Inferior parietal cortex (tissue), 1 donor: ENCODE results near the gene AQP12B.

Experiments
- DNase-seq: peaks from one replicate; pipeline ENCODE4 v3.0.0-alpha.2; 2016; ENCODE audit errors: extremely low spot score

Gene AQP12B

GRCh38 chr2:240647503-240648154, 35.1 kb downstream of the AQP12B start:
- no peak for DNase-seq

GRCh38 chr2:240646900-240647502, 35.7 kb downstream of the AQP12B start:
- no peak for DNase-seq

GRCh38 chr2:240646176-240646899, 36.3 kb downstream of the AQP12B start:
- no peak for DNase-seq

DNA sequence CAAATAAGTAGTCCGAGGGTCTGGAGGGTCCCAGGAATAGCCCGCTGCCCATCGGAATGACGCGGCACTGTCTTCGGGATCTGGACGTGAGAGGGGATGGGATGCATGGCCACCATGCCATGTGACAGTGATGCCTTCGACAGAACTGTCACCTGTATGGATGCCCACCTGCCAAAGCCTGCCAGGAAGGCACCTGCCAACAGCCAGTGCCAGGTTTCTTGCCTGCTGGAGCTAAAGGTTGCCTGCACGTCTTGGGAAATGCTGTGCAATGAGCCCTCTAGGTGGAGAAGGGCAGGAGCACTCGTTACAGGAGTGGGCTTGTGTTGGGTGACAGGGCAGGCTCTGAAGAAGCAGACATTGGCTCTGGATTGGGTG, 36.9 kb downstream of the AQP12B start:
- no peak for DNase-seq

DNA sequence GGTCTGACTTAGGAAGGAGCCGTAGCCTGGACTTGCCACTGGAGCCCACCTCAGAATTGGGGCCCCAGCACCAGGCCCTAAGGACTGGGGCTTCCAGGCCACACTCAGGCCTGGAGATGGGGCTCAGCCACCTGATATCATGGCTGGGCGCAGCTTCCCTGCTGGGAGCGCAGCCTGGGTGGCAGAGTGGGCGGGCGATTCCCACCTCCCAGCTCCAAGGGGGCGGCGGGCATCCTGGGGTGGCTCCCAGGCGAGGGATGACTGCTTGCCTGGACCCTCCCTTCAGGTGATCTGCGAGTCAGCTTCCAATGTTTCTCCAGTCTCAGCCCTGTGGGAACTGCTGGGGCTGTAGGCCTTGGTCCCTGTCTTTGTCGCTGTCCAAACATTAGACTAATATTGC, 37.3 kb downstream of the AQP12B start:
- no peak for DNase-seq

DNA sequence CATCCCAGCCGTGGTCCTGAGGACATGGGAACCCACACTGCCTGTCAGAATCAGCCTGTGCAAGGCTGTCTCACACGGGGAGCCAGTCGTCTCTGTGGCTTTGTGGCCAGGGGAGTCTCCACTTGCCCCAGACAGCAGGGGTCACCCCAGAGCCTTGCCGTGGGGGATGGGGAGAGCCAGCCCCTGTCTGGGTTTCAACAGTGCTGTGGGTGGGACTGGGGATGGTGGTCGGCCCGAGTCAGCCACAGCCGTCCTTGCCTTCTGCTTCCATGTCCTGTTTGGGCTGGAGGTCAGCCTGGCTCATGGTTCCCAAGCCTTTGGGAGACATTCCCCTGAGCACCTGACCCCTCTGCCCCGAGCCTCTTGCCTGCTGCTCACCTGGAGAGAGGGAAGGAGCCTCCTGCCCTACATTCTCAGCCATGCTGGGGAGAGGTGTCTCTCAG, 37.8 kb downstream of the AQP12B start:
- no peak for DNase-seq

DNA sequence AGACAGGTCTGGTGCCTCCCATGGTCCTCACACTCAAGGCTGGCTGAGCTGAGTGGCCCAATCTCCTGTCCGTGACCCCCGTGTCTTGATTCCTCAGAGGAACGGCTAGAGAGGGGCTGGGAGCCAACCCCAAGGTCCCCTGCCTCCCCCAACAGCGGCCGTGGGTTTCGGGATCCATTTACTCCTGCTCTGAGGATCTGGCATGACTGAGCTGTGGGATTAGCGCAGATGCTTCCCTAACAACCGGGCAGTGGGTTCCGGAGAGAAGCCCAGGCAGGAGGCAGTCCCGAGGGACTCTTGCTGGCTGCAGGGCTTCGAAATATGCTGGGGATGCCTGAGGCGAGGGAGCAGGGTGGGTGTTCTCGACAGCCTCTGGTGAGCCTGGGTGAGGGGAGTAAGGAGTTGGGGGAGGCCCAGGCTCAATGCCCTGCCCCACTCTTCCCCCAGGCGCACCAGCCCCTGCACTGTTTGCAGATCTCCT, 38.5 kb downstream of the AQP12B start:
- no peak for DNase-seq

DNA sequence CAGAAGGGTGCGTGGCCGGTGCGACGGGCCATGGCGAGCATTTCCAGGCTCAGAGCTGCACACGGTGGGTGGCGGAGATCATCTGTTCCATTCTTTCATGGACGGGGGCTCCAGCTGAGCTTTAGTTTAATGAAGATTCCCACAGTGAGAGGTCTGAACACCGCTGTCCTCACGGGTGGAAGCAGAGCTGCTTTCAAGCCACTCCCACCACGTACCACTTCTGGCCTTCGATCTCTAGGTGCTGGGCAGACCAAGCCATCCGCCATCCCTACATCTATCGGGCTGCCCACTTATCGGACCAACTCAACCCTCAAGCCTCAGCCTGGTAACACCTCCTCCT, 38.9 kb downstream of the AQP12B start:
- no peak for DNase-seq

DNA sequence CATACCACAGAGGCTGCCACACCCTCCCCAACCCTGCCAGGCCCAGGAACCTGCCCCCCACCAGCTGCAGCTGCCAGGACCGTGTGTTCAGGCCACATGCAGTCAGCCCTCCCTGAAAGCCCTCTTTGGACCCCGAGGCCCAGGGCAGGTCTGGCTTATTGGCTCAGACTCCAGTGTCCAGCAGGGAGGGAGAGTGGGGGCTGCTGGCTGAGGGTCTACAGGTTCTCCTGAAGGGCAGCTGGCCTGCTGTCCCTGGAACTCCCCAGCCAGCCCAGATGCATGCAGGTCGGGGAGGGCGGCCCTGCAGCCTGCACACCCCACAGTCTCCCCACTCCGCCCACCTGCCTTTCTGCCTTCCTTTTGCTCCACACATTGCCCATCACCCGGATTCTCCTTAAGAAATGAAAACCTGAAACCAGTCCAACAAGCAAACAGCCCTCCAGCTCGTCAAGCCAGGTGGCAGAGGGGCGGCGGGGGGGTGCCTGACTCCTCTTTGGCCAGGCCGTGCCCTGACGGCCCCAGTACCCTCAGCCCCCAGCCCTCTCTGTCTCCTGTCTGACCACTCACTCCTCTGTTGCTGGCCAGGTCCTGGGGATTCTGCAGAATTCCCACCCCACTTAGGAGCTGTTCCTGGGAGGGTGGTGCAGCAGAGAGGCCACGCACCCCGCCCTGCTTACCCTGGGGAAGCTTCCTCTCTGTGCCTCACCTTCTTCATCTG, 39.4 kb downstream of the AQP12B start:
- DNase-seq, result no peak

GRCh38 chr2:240642806-240643092, 39.9 kb downstream of the AQP12B start:
- no peak for DNase-seq

DNA sequence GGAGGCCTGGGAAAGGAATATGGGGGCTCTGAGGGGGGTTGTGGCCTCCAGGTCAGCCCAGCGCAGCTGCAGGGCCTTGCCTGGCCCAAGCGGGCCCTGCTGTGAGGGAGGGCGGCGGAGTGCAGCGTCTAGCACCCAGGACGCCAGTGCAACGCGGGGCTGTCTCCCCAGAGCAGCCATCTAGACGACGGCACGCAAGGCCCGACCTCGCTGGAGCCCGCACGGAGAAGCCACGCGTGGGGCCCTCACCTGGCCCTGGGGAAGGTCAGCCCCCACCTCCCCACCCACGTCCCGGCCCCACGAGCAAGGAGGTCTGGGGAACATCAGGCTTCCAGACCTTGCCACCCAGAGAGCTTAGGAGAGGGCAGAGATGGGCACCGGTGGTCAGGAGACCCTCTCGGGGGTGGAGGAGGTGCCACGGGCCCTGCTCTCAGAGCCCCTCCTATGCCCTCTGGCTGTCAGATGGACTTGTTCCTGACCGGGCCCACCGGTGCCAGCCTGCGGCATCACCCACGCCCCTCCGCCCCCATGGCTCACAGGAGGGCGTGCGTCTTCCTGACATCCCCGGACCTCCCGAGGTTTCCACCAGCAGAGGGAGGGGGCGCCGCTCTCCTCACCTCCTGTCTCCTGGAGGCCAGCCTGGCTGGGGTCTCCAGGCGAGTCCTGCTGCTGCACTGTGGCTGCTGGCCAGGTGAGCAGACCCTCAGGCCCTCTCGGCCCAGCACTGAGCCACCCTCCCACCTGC, 40.5 kb downstream of the AQP12B start:
- no peak for DNase-seq

DNA sequence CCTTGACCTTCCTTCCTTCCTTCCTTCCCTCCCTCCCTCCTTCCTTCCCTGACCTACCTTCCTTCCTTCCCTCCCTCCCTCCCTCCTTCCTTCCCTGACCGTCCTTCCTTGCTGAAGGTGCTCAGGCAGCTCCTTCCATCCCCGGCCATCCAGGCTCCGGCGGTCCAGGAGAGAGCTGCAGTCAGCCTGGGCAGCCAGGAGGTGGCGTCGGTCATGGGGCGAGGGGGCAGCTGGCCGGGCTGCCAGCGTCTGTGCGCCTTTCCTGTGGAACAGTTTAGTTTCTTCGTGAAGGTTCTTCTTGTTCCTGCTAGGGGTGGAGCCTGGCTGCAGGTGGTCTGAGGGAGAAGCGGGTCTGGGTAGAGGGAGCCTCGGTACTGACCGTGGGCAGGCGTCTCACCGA, 41.7 kb downstream of the AQP12B start:
- no peak for DNase-seq

- no peak for DNase-seq
Observed at GRCh38 chr2:240639566-240639965, 43.1 kb downstream of the AQP12B start.

GRCh38 chr2:240638512-240639160, 44.0 kb downstream of the AQP12B start:
- DNase-seq, result no peak

- DNase-seq, result no peak
Observed at GRCh38 chr2:240637901-240638345, 44.8 kb downstream of the AQP12B start.

GRCh38 chr2:240637116-240637900, 45.4 kb downstream of the AQP12B start:
- no peak for DNase-seq

DNA sequence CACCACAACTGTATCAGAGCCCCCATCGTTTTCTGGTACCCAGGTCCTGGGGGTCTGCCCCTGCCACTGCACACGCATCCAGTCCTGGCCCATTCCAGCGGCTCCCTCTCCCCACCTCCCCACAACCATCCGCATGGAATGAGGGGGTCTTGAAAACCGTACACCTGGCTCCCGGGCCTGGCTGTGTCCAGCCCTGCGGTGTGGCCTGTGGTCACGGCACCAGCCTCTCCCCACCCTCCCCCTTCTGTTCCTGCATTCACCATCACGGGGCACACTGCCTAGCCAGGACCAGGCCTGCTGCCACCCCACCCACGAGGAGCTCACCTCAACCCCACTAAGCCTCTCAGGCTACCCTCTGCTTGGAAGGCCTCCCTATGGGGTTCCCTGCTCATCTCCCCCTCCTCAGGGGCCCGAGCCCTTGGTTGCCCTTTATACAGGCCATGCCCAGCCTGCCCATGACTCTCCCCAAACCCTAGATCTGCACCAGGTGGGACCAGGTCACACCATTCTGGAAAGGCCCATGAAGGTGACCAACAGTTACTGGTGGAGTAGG, 46.0 kb downstream of the AQP12B start:
- no peak for DNase-seq

DNA sequence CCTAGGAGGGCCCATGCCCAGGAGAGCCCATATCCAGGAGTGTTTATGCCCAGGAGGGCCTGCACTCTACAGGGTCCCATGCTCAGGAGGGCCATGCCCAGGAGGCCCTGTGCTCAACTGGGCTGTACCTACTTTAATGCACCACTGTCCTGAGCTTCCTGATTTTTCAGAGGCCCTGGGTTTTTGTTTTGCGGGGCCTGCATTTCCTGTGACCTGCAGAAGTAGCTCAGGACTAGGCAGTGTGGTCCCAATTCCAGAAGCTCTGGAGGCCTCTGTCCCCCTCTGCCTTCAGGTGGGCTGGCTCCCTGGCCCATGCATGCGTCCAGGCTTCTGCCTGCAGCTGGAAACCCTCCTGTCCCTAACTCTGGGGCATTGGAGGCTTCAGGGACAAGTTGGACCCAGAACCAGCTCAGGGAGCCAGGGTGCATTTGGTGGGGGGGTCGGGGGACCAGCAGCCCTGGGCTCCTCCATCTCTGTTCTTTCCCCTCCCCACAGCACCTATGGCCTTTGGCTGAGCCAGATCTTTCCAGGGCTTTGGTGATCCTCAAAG, 46.6 kb downstream of the AQP12B start:
- no peak for DNase-seq

DNA sequence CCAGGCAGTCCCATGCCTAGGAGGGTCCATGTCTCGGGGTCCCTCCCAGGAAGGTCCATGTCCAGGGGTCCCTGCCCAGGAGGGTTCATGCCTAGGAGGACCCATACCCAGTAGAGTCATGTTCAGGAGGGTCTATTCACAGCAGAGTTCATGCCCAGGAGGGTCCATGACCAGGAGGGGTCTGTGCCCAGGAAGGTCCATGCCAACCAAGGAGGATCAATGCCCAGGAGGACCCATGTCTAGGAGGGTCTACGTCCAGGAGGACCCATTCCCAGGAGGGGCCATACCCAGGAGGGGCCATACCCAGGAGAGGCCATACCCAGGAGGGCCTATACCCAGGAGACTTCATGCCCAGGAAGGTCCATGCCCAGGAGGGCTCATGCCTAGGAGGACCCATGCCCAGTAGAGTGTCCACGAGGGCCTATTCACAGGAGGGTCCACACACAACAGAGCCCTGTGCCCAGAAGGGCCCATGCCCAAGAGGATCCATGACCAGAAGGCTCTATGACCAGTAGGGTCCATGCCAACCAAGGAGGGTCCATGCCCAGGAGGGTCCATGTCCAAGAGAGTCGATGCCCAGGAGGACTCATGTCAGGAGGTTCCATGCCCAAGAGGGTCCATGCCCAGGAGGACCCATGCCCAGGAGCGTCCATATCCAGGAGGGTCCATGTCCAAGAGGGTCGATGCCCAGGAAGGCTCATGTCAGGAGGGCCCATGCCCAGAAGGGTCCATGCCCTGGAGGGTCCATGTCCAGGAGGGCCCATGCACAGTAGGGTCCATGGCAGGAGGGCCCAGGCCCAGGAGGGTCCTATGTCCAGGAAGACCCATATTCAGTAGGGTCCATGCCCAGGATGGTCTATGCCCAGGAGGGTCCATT, 47.3 kb downstream of the AQP12B start:
- no peak for DNase-seq
